Renal pelvis (tissue), 4 donors: ENCODE measurements around the gene SDK1. TPM values are rescaled to one million over a fixed set of nuclear protein-coding genes. Genes with fewer than 3 reads are reported as not detected.

Experiments
- DNase-seq: peaks from one replicate; pipeline ENCODE4 v3.0.0-alpha.2; 2013
- polyA plus RNA-seq, 3 donors: library from polyadenylated mRNA; unstranded; fragments of 120-200 nt; gene quantifications; one replicate each; pipeline ENCODE4 v1.2.1, GENCODE V29; 2013; ENCODE audit not compliant: insufficient read length in 3 of 3

The SDK1 gene
- polyA plus RNA-seq, 3 donors: 7.5 to 8.9 (median 8.4) TPM

DNA sequence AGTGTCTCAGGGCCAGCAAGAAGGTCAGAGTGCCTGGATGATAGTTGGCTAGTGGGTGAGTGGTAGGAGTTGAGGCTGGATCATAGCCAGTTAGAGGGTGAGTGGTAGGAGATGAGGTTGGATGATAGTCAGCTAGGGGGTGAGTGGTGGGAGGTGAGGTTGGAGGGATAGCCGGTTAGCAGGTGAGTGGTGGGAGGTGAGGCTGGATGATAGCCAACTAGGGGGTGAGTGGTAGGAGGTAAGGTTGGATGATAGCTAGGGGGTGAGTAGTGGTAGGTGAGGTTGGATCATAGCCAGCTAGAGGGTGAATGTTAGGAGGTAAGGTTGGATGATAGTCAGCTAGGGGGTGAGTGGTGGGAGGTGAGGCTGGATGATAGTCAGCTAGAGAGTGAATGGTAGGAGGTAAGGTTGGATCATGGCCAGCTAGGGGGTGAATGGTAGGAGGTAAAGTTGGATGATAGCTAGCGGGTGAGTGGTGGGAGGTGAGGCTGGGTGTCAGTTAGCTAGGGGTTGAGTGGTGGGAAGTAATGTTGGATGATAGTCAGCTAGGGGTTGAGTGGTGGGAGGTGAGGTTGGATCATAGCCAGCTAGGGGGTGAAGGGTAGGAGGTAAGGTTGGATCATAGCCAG, 226.6 kb downstream of the SDK1 start:
- no peak for DNase-seq

DNA sequence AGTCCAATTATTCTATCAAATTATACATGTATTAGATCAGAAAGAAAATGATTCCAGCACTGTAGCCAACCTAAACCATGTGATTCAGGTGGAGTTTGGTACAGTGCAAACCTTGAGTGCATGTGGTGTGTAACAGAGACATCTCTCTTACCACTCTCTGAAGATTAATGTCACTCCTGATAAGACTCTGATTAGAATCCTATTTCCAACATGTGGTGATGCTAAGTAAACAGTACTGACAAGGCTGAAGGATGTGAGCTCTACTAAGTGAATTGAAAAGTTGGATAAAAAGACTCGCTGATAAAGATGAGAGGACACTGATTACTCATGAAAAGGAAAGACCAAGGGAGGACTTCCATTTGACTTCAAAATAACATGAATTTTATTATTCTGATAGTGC, 232.0 kb downstream of the SDK1 start:
- DNase-seq: no peak

DNA sequence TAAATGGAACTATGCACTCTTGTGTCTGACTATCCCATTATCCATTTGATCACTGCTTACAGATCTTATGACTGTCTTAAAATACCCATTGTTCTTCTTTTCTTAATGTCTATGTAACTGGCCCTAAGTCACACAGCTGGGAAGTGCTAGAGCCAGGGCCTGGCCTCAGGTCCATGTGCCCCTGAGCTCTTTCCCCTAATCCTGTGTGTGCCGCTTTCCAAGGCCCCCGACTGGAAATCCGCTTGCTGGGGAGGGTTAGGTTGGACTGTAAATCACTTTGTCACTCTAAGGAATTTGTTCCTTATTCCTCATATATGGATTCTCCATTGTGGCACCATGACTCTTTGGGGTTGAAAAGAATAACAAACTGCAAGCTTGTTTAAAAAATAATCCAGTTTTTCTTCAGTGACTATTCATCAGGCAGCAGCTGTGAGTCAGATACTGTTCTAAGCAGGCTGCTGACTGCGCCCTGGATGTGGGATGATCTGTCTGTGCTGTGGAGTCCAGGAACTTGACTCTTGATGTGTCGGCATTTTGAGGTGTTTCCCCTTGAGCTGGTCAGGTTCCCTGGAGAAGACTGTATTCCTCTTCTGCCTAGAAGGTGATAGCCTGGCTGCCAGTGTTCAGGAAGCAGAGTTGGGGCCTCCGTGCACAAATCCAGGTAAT, 236.3 kb downstream of the SDK1 start:
- no peak for DNase-seq

DNA sequence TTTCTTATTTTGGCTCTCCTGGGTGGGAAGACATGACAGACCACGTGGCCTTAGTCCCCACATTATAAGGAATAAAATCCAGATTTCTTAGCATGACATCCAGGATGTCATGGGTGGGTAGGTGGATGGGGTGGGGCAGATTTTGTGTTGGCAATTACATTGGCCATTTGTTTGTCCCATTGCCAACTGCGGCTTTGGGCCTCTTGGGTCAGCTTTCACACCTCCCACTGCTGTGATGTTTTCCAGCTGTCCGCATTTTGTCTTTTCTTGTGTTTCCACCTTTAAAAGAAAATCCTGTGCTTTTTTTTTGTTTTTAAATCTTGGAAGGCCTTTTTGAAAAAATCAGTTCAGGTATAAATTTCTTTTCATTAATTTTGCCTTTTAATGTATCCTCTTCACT, 237.0 kb downstream of the SDK1 start:
- DNase-seq: no peak

DNA sequence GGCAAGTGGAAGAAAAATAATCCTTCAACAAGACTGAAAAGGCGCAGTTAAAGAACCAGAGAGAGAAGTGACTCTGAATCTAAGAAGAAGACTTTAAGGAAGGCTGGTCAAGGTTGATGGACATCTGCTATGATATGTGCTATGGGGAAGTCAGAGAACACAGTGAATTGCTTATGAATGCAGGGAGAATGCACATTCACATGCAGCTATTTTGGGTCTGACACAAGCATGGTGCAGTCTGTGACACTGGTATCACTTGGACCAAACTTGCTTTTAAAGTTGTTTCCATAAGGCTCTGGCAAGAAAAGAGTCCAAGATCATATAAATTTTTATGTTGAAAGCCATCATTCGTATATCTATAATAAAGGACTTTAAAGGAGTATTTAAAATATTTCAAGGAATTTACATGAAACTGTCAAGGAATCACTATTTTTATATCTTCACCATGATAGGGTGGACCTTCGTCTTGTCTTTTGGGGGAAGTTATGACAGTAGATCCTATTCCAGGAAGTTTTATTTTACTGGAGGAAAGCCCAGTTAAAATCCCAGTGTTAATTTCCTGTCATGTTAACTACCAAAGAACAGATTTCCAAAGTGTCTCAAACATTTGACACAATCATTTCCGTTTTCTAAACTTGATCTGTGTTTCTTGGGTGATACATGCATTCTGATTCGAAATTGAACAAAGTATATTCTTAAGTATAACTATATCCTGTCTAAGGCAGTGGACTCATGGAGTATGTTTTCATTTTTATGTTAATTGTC, 239.6 kb downstream of the SDK1 start:
- DNase-seq: no peak

DNA sequence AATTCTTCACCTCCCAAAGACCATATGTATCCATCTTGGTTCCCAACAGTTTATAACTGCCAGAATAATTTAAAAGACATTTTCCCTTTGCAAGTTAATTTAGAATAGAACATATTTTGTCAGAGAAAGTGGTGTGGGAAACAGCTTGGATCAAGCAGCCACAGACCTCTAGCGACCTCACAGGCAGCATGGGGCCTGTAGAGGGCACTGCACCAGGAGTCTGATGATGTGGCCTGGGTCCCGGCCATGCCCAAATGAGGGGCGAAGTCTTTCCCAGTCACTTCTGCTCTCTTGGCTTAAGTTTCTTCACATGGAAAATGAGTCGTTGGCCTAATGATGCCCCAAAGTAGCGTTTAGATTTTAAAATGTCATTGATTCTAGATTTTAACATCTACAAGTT, 243.2 kb downstream of the SDK1 start:
- DNase-seq: no peak

DNA sequence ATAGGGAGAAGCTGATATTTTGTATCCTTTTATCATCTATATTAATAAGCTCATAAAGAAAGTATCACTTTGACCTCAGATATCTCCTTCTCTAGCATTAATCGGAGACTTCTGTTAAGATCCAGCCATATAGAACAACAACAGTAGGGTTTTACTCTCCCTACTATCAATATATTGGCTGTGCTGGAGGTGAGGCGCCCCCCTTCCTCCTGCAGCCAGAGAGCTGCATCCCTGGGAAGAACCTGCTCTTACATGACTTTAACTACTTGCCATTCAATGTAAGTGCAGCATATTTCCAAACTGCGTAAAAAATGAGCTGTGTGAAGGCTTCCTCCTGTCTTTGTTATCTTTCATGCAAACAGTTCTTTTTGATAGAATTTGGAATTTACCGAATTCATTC, 247.8 kb downstream of the SDK1 start:
- no peak for DNase-seq

DNA sequence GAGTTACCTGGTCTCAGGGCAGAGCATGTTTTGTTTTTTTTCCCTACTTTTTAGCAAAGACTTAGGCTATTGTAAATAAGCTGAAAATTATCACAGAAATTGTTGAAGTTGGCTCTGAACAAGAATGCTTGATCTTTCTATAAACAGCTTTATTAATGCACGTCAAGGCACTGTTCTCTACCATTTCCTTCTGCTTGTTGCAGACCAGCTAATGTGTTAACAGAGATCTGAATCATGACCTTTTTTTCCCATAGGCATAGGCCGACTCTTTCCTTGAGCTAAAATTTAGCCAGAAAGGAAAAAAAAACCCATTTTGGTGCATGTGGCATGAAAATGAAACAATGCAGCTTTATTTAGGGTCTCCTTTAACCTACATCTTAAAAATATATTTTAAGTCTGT, 248.5 kb downstream of the SDK1 start:
- DNase-seq: no peak

DNA sequence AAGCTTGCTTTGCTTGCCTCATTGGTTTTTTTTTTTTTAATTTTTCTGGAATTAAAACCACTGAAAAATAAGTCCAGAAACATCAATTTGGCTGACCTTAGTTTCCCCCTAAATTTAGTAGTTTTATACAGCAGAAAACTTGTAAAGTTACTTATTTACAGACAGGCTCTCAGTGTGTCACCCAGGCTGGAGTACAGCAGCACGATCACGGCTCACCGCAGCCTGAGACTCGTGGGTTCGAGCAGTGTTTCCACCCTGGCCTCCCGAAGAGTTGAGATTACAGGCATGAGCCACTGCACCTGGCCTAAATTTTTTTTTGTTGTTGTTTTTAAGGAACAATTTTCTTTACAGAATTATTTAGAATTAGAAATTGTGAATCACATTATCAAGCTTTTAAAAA, 250.5 kb downstream of the SDK1 start:
- DNase-seq: no peak

DNA sequence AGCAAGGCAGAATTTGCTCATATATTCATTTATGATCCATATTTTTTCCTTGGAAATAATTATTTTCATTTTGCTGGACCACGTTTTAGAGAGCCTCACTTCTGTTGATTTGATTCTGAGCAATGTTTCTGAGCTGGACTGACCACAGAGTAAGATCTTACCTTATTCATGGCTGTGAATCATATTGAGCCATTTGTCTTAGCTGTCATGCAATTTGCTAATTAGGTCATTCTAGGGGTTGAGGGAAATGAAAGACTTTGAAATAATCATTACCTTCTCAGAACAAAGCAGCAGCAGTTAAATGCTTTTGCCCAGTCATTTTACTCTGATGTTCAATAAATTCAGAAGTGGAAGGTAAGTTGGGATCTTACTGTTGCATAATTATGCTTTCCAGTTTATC, 251.4 kb downstream of the SDK1 start:
- no peak for DNase-seq

DNA sequence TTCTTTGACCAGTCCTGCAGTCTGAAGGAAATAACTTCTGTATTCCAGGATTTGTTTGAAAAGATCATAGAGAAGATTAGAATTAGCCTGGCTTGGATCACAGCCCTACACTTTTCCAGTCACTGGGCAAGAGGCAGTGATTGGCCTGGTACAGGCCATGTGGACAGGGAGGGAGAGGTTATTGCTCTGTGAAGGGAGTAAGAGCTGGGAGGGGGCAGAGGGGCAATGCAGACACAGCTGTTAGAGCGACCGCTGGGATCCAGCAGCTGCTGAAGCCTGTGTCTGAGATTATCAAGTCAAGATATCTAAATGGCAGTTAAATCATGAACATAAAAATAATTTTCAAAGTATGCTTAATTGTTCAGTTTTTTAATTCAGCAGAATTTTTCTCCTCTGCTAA, 257.3 kb downstream of the SDK1 start:
- no peak for DNase-seq

DNA sequence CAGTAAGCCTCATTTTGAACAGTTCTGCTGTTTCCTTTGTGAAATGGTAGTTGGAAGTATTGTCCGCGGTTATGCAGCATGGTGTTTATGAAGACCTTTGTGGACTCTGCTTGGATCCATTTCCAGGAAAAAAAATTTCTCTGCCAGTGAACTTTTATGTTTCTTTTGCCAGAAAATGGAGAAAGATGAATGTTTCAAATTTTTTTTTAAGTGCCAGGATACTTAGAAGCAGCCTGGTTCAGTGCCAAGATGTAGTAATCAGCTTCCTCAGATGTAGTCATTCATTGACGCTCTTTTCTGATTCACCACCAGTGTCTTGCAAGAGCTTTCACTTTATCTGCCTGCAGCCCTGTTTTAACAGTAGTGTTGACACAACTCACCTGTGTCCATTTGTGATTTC, 258.2 kb downstream of the SDK1 start:
- no peak for DNase-seq

DNA sequence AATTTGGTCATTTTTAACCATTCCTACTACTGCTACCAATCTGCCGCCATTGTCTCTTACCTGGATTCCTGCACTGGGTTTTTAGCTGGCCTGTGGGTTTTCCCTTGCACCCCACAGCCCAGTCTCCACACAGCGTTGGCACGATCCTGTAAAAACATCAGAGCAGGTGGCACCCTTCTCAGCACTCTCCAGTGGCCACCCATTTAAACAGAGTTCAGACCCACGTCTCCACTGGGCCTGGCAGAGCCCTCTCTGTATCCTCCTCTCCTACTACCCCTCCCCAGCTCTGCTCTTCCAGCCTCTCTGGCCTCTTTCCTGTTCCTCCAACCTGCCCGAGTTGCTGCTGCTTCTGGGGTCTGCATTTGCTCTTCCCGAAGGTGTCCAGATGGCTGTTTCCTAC, 259.4 kb downstream of the SDK1 start:
- no peak for DNase-seq

DNA sequence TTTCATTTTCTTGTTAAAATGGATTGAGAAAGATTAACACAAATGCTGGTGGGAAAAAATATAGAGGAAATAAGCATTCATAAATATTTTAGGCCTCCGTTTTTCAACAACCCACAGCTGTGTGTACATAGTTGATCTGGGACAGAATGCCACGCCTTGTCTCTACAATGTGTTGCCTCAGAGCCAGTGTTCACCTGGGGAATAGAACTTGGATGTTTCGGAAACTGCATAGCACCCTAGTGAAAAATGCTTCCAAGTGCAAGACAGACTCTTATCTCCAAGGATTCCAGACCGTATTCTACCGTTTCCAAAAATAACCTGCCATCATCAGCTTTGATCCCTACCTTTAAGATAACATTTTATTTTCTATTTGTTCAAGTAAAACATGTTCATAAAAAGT, 260.9 kb downstream of the SDK1 start:
- DNase-seq: no peak

DNA sequence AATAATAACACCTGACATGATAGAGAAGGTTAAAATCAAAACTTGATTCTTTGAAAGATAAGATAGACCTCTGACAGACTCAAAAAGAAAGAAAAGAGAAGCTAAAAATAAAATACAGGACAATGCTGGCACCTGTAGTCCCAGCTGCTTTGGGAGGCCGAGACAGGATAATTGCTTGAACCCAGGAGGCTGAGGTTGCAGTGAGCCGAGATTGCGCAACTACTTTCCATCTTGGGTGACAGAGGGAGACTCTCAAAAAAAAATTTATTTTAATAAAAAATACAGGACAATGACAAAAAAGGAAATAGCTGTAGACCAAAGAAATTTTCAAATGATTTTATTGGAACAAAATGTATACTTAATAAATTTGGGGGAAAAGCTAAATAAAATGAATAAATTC, 263.2 kb downstream of the SDK1 start:
- no peak for DNase-seq

DNA sequence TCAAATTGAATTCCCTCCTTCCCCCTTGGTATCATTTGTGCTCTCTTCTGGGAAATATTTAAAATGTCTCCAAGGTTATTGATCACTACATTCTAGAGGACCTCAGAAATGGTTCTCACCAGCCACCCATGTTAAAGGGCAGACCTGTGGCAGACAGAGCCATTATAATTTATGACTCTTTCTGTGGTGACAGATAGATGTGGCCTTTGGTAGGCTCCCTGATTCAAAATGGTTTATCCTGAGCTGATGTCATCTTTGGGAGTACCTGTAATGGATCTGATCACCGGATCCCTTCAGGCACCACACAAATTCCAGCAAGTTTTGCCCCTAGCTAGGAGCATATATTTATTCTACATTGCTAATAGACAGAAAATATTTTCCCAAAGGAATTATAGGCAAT, 267.5 kb downstream of the SDK1 start:
- DNase-seq: no peak

DNA sequence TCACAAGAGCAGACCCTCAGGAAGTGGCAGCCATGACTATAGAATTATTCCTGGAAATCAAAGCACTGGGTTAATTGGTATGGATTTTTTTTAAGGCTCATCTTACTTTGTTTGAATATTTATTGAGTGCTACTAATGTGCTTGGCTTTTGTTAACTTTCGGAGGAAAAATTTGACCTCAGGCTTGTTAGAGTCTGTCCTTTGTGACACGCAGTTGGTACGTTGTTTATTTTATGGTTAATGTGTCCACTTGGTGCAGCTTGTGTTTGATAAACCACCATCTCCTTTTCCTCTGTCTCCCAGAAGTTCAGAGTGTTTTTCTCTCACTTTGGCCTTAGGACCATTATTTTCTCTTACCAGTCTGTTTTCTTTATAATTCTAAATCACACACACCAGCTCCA, 268.6 kb downstream of the SDK1 start:
- no peak for DNase-seq

DNA sequence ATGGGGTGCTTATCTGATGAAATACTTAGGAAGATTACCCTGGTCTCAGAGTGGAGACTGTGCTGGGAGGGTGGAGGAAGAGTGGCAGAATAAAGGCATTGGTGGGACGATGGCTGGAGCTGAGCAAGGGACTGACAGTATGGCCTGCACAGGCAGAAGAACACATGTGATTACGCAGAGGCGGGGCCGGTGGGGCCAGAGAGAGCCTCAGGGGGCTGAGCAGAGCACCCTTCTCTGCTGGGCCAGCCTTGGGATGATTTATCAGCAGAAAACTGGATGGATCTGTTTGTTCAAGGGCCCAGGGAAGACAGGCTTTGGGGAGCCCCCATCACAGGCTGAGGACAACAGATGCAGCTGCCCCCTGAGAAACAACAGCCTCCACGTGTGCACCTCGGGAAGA, 272.1 kb downstream of the SDK1 start:
- DNase-seq: no peak

DNA sequence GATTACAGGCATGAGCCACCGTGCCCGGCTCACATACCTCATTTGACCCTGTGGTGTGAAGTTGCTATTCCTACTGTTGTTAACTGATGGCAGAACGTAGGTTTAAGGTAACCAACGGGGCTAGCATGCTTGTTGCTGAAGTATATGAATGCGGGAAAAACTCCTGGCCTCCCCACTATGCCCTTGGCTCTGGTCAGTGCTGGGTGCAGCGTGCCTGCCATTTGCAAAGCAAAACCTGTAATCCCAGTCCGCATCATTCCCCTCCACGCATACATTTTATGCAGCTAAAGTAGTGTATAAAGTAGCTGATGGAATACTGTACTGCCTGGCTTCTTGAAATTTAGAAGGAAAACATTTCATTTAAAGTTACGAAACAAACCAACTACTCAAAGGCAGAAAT, 273.3 kb downstream of the SDK1 start:
- DNase-seq: no peak

DNA sequence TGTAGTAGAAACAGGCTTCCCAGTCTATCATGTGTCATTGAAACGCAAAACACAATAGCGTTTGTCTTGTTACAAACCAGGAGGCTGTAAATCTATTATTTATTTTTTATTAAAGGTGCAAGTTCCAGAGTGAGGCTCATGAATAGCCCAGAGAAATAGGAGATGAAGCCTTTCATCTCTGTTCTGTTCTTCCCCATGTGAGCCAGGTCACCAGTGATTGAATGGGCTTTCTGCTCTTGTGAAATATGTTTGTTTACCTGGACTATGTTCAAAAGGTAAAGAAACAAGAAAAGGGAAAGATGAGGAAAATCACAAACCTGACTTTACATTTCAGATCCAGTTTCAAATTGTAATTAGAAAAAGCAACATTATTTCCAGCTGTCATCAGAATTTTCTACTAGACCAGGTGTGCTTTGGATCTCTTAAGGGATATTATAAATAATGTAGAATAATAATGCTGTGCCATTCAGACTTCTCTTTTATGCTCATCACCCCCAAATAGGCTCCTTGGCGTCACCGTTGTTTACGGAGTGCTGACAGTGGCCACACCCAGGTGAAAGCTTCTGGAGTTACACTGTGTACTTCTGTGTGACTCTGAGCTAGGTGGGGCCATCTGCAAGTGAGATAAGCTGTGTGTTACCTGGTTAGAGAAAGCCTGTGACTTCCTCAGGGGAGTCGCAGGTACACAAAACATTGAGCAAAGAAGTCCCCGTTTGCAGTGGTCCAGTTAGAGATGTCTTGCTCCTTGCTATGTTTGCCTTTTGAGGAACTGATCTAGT, 274.9 kb downstream of the SDK1 start:
- DNase-seq: no peak

DNA sequence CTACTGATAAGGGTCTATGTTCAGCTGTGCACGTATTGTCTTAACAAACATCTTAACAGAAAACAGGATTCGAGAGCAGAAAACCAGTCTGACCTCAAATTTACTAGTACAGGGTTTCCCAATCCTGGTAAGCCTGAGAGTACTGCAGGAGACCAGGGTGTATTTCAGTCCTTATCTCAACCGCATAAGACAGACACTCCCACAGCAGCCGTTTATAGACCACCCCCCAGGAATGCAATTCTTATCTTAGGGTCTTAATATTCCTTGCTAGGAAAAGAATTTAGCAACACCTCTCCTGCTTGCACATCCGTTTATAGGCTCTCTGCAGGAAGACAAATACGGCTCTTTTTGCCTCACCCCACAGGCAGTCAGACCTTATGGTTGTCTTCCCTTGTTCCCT, 277.3 kb downstream of the SDK1 start:
- no peak for DNase-seq

DNA sequence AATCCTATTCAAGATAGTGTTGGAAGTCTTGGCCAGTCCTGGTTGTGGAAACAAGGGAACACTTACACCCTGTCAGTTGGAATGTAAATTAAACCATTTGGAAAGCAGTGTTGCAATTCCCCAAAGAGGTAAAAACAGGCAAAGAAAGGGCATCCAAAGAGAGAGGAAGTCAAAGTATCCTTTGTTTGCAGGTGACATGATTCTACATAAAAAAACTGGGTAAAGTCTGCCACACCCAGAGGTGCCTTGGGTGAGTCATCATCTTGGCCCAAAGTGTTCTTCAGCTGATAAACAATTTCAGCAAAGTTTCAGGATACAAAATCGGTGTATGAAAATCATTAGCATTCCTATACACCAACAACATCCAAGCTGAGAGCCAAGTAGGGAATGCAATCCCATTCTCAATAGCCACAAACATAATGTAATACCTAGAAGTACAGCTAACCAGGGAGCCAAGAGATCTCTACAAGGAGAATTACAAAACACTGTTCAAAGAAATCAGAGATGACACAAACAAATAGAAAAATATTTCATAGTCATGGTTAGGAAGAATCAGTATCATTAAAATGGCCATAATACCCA, 278.7 kb downstream of the SDK1 start:
- DNase-seq: no peak
